Kidney epithelial cell (primary cell): ENCODE measurements around the gene NCKAP5. TPM values are rescaled to one million over a fixed set of nuclear protein-coding genes. Genes with fewer than 3 reads are reported as not detected.

ENCODE experiments used
- DNase-seq: peaks from one replicate; pipeline ENCODE4 v3.0.0-alpha.2; 2010; ENCODE audit warnings: low read depth
- H3K27me3 ChIP-seq: 2 replicates; pipeline ENCODE4 v1.6.0; 2011; ENCODE audit warnings: low read length; ENCODE audit not compliant: control insufficient read depth, insufficient read depth
- H3K36me3 ChIP-seq: 2 replicates; pipeline ENCODE4 v1.5.1; 2011; ENCODE audit warnings: low read length; ENCODE audit not compliant: control insufficient read depth, insufficient read depth
- H3K4me3 ChIP-seq: 2 replicates; pipeline ENCODE4 v1.5.1; 2011; ENCODE audit warnings: low read depth, mild to moderate bottlenecking, control low read depth, low read length
- CTCF ChIP-seq: IDR thresholded peaks from 2 replicates; pipeline ENCODE4 v1.5.1; 2011; ENCODE audit warnings: mild to moderate bottlenecking, moderate library complexity, low read length, control low read depth, inconsistent platforms; ENCODE audit not compliant: insufficient read depth, poor library complexity, severe bottlenecking
- total RNA-seq: library from RNA; depleted of rRNA; stranded (reverse); fragments of >200 nt; gene quantifications from 2 replicates; pipeline ENCODE4 v1.2.3, GENCODE V29; 2015

The NCKAP5 gene
- total RNA-seq, 1 donor from 2014 or later: 0.33 TPM

- TF ChIP-seq CTCF: no peak
- DNase-seq: no peak
- Histone ChIP-seq H3K27me3 (no peaks in the 10 kb centered on the region), H3K36me3 (no peaks in the 10 kb centered on the region), H3K4me3 (no peak overlapping the region)
These were observed 297.2 kb downstream of the NCKAP5 start for GRCh38 chr2:133271105-133271504.

GRCh38 chr2:133270550-133270949 lies 297.7 kb downstream of the NCKAP5 start:
- no peak for DNase-seq
- Histone ChIP-seq H3K27me3 (no peaks in the 10 kb centered on the region), H3K4me3 (no peak overlapping the region), H3K36me3 (no peaks in the 10 kb centered on the region)
- TF ChIP-seq CTCF: no peak

DNA sequence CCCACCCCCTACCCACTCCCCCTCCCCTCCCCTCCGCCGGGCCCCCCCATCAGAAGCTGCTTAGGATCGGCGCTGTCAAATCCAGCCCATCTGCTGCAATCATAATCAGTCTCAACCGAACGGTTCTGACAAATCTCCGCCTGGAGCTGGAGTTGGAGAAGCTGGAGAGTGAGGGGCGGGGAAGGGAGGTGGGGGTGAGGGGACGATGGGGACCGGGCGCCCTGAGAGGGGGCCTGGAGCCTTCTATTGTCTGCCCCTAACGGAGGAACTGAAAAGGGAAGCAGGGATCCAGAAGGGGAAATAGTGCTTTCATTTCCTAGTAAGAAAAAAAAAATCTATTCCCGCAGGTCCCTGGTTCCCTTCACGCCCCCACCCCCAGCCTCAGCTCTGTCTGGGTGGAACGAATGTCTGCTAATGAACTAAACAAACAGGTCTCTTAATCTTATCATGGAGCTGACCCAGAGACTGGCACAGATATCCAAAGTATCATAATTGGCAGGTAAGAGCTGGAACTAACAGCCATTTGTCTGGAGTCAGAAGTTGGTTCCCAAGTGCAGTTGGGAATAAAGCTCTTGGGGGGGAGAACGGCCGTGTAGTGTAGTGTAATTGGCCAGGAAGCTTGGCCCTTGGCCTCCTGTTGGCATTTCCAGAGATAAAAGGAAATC lies 301.2 kb downstream of the NCKAP5 start:
- peak overlapping the region; percentile 56 for H3K4me3 ChIP-seq
- no peak for DNase-seq
- H3K36me3 ChIP-seq: no peaks in the 10 kb centered on the region
- no peak for TF ChIP-seq CTCF
- H3K27me3 ChIP-seq: no peaks in the 10 kb centered on the region

- Histone ChIP-seq H3K4me3 (peak overlapping the region; percentile 56), H3K36me3 (no peaks in the 10 kb centered on the region), H3K27me3 (no peaks in the 10 kb centered on the region)
- no peak for DNase-seq
- TF ChIP-seq CTCF: peak; percentile 31
These were observed 302.0 kb downstream of the NCKAP5 start for GRCh38 chr2:133266041-133266925.

- no peaks in the 10 kb centered on the region for H3K36me3 ChIP-seq
- H3K4me3 ChIP-seq: no peak overlapping the region
- no peak for TF ChIP-seq CTCF
- no peaks in the 10 kb centered on the region for H3K27me3 ChIP-seq
- DNase-seq: no peak
These were observed 302.8 kb downstream of the NCKAP5 start for GRCh38 chr2:133265432-133265949.
